NCI-H774 (cell line): Measurements from ENCODE around the gene KCND2.
"Not testable (repeated sequence)": the region's sequence is repeated elsewhere in the genome, so short reads cannot be mapped to it uniquely, and the experiment has no call there.

Experiments used
- DNase-seq: peaks from one replicate; lab custom pipeline; 2025; lab: John Stamatoyannopoulos, UW

The KCND2 gene

GRCh38 chr7:120587243-120587642 lies 314.3 kb downstream of the KCND2 start:
- no peak for DNase-seq

- DNase-seq = no peak
Observed at GRCh38 chr7:120588416-120588815, 315.4 kb downstream of the KCND2 start.

GRCh38 chr7:120588862-120589261 lies 315.9 kb downstream of the KCND2 start:
- DNase-seq = no peak

GRCh38 chr7:120600607-120601006 lies 327.6 kb downstream of the KCND2 start:
- DNase-seq = no peak

- DNase-seq = no peak
Observed at GRCh38 chr7:120603366-120603765, 330.4 kb downstream of the KCND2 start.

GRCh38 chr7:120609136-120609753 lies 336.3 kb downstream of the KCND2 start:
- DNase-seq = no peak

GRCh38 chr7:120611975-120612374 lies 339.0 kb downstream of the KCND2 start:
- no peak for DNase-seq

- DNase-seq = no peak
Observed at GRCh38 chr7:120615703-120616102, 342.7 kb downstream of the KCND2 start.

GRCh38 chr7:120617275-120617674 lies 344.3 kb downstream of the KCND2 start:
- no peak for DNase-seq

GRCh38 chr7:120628251-120628650 lies 355.3 kb downstream of the KCND2 start:
- DNase-seq = no peak

- DNase-seq = no peak
Observed at GRCh38 chr7:120639884-120640283, 366.9 kb downstream of the KCND2 start.

GRCh38 chr7:120645966-120646365 lies 373.0 kb downstream of the KCND2 start:
- DNase-seq = no peak

- DNase-seq = no peak
Observed at GRCh38 chr7:120654241-120654640, 381.3 kb downstream of the KCND2 start.

GRCh38 chr7:120658516-120658915 lies 385.5 kb downstream of the KCND2 start:
- DNase-seq = no peak

GRCh38 chr7:120662291-120662690 lies 389.3 kb downstream of the KCND2 start:
- DNase-seq = no peak

GRCh38 chr7:120665068-120665467 lies 392.1 kb downstream of the KCND2 start:
- DNase-seq = no peak

- no peak for DNase-seq
Observed at GRCh38 chr7:120675076-120675475, 402.1 kb downstream of the KCND2 start.

GRCh38 chr7:120677535-120677934 lies 404.6 kb downstream of the KCND2 start:
- no peak for DNase-seq

GRCh38 chr7:120680985-120681384 lies 408.0 kb downstream of the KCND2 start:
- no peak for DNase-seq

- no peak for DNase-seq
Observed at GRCh38 chr7:120684463-120684862, 411.5 kb downstream of the KCND2 start.

GRCh38 chr7:120691915-120692314 lies 418.9 kb downstream of the KCND2 start:
- DNase-seq = no peak

GRCh38 chr7:120695848-120696247 lies 422.9 kb downstream of the KCND2 start:
- no peak for DNase-seq

GRCh38 chr7:120700796-120701195 lies 427.8 kb downstream of the KCND2 start:
- no peak for DNase-seq

- DNase-seq = not testable (repeated sequence)
Observed at GRCh38 chr7:120702408-120702807, 429.4 kb downstream of the KCND2 start.
